ENCODE data around the gene INPP5D.

INPP5D gene

DNA sequence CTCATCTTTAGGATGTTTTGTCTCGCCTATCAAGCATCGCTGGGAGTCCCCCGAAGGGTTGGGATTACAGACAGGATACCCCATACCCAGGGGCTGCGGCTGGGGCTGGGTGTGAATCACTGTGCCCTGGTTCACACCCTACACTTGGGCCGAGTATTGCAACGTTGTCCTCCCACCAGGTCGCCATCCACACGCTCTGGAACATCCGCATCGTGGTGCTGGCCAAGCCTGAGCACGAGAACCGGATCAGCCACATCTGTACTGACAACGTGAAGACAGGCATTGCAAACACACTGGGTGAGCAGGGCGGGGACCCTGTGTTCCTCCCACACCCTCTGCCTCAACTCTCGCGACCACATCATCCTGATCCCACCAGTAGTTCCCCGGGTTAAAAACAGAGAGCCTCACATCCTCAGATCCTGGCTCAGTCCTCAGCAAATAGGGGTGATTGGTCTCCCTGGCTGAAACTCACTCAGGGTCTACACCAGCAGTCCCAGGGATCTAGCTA lies 104.0 kb downstream of the INPP5D start:
- TF ChIP-seq, protein P1, sequence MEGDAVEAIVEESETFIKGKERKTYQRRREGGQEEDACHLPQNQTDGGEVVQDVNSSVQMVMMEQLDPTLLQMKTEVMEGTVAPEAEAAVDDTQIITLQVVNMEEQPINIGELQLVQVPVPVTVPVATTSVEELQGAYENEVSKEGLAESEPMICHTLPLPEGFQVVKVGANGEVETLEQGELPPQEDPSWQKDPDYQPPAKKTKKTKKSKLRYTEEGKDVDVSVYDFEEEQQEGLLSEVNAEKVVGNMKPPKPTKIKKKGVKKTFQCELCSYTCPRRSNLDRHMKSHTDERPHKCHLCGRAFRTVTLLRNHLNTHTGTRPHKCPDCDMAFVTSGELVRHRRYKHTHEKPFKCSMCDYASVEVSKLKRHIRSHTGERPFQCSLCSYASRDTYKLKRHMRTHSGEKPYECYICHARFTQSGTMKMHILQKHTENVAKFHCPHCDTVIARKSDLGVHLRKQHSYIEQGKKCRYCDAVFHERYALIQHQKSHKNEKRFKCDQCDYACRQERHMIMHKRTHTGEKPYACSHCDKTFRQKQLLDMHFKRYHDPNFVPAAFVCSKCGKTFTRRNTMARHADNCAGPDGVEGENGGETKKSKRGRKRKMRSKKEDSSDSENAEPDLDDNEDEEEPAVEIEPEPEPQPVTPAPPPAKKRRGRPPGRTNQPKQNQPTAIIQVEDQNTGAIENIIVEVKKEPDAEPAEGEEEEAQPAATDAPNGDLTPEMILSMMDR (IDR thresholded peaks at IDR 0.05; ENCODE audit: extremely low read depth, missing control alignments) = no peak
- DNase-seq (ENCODE audit: low spot score) = no peak

DNA sequence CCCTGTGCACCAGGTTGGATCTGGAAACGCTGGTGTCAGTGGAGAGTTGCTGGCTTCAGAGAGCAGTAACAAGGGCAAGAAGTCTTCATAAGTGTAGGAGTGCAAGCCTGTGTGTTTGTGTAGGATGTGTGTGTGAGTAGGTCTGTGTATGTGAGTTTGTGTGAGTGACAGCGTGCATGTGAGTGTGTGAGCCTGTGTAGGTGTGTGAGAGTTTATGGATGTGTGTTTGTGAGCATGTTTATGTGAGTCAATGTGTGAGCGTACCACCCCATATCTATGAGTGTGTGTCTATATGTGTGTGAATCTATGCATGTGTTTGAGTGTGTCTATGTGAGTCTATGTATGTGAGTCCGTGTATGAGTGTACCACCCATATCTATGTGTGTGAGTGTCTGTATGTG lies 104.8 kb downstream of the INPP5D start:
- no peak for DNase-seq (ENCODE audit: low spot score)
- TF ChIP-seq, protein P1 (IDR thresholded peaks at IDR 0.05; ENCODE audit: extremely low read depth, missing control alignments) = no peak

DNA sequence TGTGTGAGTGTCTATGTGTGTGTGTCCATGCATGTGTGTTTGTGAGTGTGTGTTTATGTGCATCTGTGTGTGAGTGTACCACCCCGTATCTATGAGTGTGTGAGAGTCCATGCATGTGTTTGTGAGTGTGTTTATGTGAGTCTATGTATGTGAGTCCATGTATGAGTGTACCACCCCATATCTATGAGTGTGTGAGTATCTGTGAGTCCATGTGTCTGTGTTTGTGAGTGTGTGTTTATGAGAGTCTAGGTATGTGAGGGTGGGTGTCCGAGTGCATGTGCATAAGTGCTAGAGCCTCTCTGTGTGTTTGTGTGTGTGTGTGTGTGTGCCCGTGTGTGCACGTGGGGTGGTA lies 105.4 kb downstream of the INPP5D start:
- TF ChIP-seq, protein P1 (IDR thresholded peaks at IDR 0.05; ENCODE audit: extremely low read depth, missing control alignments) = no peak
- no peak for DNase-seq (ENCODE audit: low spot score)

DNA sequence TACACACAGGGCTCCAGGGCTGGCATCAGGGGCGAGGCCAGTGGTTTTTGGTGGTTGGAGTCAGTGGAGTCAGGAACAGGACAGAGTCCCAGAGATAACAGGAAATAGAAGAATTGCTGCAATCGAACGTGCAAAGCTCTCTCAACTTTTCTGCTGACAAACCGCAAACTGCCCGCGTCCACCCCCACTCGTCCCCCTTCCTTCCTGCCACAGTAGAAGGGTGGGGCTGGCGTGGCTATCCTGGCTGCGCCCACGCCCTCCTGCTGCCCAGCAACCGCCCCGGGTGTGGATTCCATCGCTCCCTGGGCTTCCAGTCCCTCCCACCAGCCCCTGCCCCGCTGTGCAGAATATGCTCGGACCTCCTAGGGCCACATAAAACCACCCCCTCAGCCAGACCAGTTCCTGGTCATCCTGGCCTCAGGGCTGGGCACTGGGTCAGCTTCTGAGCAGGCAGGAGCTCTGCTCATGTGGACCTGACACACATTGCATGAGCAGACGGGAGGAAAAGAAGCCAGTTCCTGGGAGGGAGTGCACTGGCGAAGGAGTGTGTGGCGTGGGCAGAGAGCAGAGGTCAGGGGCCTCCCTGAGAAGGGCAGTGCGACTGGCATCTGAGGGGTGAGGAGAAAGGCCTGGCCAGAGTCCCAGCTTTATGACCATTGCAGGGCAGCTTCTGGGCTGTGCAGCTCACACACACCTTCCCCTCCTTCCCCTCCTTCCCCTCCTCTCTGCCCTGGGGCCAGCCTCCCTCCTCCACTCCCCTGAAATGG lies 105.9 kb downstream of the INPP5D start:
- TF ChIP-seq, protein P1 (IDR thresholded peaks at IDR 0.05; ENCODE audit: extremely low read depth, missing control alignments) = no peak
- DNase-seq (ENCODE audit: low spot score) = no peak

GRCh38 chr2:233168445-233168844 lies 108.3 kb downstream of the INPP5D start:
- TF ChIP-seq, protein P1 (IDR thresholded peaks at IDR 0.05; ENCODE audit: extremely low read depth, missing control alignments) = no peak
- DNase-seq (ENCODE audit: low spot score) = no peak

DNA sequence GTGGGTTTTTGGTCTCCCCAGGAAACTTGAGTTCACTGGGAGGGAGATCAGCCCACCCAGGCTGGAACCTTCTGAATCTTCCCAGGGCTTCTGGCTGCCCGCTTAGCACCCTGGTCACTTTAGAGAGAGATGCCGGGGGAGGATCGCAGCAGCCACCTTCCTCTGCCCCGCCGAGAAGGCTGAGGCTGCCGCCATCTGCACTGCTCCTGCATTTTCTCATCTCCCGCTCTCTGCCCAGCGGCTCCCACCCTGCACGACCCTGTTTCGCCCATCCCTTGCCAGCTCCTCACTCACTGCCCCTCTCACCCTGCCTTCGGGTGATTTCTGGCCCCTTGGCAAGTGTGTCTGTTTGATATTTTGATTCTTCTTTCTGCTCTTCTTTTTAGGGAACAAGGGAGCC lies 108.8 kb downstream of the INPP5D start:
- TF ChIP-seq, protein P1 (IDR thresholded peaks at IDR 0.05; ENCODE audit: extremely low read depth, missing control alignments) = no peak

DNA sequence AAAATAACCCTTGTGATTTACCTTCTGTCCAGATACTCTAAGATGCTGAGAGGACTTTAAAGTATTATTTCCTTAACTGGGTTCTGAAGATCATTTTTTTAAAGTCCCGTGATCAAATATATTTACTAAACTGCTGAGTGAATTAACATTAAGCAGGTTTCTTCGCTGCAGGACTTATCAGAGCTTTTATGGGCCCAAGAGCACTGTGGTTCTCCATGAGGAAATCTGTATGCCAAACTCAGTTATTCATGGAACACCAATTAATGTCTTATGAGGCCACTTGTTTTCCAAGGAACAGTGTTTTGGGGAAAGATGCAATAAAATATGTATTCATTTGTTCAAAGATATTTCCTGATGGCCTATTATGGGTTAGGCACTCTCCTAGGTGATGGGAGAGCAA lies 111.2 kb downstream of the INPP5D start:
- no peak for DNase-seq (ENCODE audit: low spot score)
- TF ChIP-seq, protein P1 (IDR thresholded peaks at IDR 0.05; ENCODE audit: extremely low read depth, missing control alignments) = no peak

More for the DNA sequence above, 108.8 kb downstream of the INPP5D start:
- no peak for DNase-seq (ENCODE audit: low spot score)

Data from GM20000 (cell line).